ENCODE measurements around the gene CDX1.

The CDX1 gene

GRCh38 chr5:150131978-150132694, 34.4 kb upstream of the CDX1 start:
- no peak for DNase-seq

GRCh38 chr5:150132740-150133139, 33.8 kb upstream of the CDX1 start:
- no peak for DNase-seq

GRCh38 chr5:150133581-150134197, 32.9 kb upstream of the CDX1 start:
- DNase-seq, result no peak

- DNase-seq, result no peak
Measured at GRCh38 chr5:150134198-150134588, 32.4 kb upstream of the CDX1 start.

- DNase-seq, result no peak
Measured at GRCh38 chr5:150135557-150136304, 30.8 kb upstream of the CDX1 start.

- no peak for DNase-seq
Measured at GRCh38 chr5:150136305-150137167, 30.0 kb upstream of the CDX1 start.

- no peak for DNase-seq
Measured at GRCh38 chr5:150137168-150137957, 29.2 kb upstream of the CDX1 start.

GRCh38 chr5:150137997-150138396, 28.6 kb upstream of the CDX1 start:
- no peak for DNase-seq

- DNase-seq, result no peak
Measured at GRCh38 chr5:150138551-150139265, 27.9 kb upstream of the CDX1 start.

- no peak for DNase-seq
Measured at GRCh38 chr5:150139334-150139733, 27.2 kb upstream of the CDX1 start.

GRCh38 chr5:150140830-150141229, 25.7 kb upstream of the CDX1 start:
- no peak for DNase-seq

- no peak for DNase-seq
Measured at GRCh38 chr5:150141544-150142184, 24.9 kb upstream of the CDX1 start.

GRCh38 chr5:150142185-150142958, 24.2 kb upstream of the CDX1 start:
- DNase-seq, result no peak

GRCh38 chr5:150142959-150143349, 23.6 kb upstream of the CDX1 start:
- DNase-seq, result no peak

GRCh38 chr5:150143350-150144245, 23.0 kb upstream of the CDX1 start:
- DNase-seq, result no peak

- DNase-seq, result no peak
Measured at GRCh38 chr5:150144246-150144801, 22.3 kb upstream of the CDX1 start.

GRCh38 chr5:150144879-150145278, 21.7 kb upstream of the CDX1 start:
- no peak for DNase-seq

GRCh38 chr5:150146235-150146634, 20.3 kb upstream of the CDX1 start:
- no peak for DNase-seq
